Stimulated activated CD4-positive, alpha-beta T cell treated with anti-CD3 and anti-CD28 coated beads, Interleukin-4, amount 100 ng/mL, for 4 hours (primary cell): ENCODE data around the gene PTCD3.

Source experiments
- DNase-seq, 2 experiments: peaks; one replicate each; pipeline ENCODE4 v3.0.0-alpha.2; 2020

PTCD3 gene

DNA sequence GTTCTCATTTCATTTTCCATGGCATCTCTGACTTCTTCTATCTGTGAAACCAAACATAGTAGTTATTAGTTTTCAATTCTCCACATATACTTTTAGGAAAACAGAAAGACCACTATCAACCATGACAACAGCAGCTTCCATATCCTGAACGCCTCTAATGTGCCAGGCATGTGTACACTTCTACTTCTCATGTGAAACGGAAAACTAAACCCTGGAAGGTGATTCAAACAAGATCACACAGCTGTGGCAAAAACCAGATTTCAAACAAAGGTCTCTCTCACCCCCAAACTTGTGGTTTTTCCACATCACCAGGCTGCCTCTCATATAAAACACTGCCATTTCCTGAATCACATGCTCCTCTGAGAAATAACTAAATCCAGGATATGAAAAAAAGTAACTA lies 41.8 kb downstream of the PTCD3 start:
- DNase-seq = no peak

DNA sequence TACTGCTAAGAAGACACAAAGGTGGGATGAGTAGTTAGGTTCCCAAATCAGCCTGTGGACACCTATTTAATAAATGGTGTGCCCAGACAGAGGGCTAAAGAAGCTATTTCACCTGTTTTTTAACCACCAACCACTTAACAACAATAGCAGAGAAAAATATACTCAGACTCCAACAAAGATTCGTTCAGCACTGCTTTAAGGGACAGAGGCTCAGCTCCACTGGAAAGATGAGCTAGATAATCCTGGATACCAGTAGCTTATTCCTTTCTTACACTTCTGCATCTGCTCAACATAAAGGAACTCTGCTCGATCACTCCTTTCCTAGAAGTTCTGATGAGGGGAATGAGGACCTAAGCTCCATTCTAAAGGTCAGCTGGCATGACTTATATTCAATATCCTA lies 44.5 kb downstream of the PTCD3 start:
- no peak for DNase-seq

DNA sequence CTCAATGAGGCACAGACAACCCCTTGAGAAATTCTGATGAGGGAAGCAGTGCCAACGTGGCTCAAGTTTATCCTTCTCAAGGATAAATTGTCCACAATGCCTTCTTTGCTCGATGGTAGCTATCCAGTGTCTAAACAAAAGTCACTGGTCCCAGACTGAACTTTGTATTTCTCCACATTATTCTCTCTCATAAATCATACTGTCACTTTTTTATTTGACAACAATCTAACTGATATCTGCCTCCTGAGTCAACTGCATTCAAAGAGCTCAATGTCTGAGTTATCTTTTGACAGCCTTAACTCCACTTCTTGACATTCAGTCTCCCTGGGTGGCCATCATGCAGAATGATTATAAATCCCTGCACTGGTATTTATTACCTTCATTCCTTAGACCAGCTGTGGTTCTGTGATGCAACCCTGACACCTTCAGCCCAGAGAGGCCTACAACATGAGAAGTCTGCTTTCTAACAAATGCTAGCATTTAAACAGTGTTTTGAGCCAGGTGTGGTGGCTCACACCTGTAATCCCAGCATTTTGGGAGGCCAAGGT lies 51.0 kb downstream of the PTCD3 start:
- DNase-seq = no peak

DNA sequence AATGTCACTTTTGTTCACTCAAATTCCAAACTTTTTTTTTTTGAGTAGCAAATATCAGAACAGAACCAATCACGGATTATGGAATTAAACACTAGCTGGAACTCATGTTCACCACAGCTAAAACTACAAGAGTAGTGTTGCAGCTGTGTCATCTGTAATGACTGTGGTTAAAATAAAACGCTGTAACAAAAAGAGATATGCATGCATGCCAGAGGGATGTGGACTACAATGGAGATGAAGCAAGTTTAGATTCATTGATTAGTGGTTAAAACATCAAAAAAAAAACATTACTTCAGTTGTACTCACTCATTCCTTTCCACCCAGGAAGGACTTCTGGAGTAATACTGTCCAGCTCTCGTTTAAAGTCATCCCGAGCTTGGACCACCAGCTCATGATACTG lies 52.3 kb downstream of the PTCD3 start:
- DNase-seq = no peak

DNA sequence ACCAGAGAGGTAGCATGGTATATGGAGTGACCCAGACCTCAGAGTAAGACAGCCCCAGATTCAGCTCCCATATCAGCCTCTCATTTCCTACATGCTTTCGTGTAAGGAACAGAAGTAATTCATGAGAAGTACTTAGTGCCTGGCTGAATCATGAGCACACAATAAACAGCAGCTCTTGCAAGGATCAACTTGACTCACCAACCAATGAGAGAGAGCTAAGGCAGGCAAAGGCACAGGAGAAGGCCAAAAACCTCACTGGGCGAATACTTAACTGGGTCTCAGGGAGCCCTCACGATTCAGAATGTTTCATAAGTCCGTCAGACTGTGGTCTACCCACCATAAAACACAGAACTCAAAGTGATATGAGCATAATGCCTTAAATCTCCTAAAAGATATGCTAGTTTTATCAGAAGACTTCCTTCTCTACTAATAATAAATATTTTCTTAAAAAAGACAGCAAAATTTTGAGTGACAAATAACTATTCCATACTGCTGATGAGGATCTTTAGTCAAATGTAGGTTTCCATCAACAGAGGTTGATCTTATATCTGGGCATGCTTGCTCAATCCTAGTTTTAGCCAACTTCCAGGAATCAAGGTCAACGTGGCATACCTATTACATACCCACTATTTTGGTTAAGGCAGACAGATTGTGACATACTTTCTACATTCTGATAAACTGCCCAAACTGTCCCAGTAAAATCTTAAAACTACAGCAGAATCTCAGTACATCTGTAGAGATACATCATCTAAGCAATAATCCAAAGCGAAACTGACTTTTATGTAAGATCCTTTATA lies 54.3 kb downstream of the PTCD3 start:
- DNase-seq = no peak

DNA sequence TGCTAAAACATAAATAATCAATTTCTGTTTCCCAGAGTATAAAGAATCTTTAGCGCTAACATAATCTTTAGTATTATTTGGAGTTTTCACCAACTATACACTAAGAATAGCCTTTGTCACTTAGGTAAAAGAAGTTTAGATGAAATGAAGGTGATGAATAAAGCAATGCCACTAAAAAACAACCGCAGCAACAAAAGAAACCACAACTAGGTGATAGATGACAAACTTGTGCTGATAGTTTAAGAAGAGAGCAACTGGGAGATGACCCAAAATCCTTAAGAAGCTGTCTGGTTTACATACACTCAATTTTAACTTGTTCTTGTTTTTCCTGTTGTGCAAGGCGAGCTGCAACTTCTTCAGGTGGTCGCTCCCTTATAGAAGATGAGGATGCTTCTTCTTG lies 64.4 kb downstream of the PTCD3 start:
- no peak for DNase-seq

DNA sequence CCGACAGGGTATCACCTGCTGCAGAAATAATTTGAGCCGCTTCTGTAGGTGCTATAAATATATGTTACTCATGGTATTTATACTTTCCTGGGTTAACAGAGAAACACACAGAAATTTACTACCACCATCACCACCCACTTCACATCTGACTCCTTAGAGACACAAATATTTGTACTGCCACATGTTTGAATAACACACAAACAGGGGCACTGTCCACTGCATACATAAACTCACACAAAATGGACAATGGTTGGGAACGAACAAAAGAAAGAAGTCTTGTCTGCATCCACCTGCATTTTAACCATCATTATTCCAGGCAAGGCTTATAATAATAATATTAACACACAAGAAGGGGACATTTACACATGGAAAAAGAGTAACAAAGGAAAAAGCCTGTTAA lies 65.3 kb downstream of the PTCD3 start:
- no peak for DNase-seq

DNA sequence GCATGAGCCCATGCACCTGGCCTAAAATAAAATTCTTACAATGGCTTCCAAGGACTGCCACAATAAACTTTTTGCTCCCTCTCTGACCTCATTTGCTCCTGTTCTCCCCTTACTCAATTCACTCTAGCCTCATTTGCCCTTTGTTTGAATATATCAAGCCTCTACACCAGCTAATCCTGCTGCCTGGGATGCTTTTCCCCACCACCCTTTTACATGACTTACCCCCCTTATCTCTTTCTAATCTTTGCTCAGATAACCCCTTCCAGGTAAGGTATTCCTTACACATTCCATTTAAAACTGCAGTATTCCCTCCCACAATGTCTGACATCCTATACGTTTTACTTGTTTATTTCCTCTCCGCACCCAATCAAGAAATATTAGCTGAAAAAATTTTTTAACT lies 66.6 kb downstream of the PTCD3 start:
- DNase-seq = no peak

DNA sequence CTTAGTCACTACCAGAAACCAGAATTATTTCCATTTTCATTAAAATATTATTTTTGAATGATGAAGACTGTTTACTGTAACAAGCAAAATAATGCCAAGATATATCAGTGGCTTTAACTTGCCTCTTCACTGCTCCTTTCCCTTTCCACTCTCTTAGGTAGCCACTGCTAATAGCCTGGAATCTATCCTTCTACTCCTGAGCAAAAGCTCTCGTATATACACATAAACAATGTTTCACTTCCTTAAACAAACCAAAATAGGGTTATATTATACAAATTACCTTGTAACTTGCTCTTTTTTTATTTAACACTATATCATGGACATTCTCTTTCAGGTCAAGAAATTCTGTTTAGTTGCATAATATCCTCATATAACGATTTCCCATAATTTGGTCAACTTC lies 68.4 kb downstream of the PTCD3 start:
- DNase-seq = no peak

DNA sequence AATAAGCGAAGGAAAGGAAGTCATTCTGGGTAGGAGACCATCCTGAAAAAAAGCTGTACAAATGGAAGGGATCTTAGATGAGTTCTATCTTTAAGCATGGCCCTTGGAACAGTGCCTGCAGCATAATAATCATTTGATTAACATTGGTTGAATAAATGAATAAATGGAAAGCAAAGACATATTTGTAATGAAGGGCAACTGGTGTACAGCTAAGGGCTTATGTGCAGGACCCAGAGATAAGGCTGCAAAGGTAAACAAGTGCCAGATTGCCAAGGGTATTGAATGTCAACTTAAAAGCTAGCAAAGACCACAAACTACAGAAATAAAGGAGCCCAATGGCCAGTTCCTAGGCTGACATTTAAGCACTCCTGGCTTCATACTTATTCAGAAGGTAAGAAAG lies 69.8 kb downstream of the PTCD3 start:
- no peak for DNase-seq

DNA sequence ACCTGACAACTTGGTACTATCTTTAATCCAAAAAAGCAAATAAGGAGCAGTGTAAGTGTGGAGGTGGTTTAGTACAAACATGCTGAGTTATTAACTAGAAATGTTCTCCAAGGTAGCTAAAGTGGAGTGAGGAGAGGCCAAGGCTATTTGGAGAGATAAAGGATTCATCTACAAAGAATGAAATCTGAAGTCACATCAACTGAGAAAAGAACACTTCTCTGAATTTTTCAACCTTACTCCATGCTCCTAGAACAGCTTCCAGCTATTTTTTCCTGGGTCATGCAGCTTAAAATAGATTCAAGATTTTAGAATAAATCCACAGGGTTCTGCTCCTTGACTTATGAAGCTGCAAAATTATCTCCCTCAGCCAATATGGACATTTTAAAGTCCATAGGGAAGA lies 70.6 kb downstream of the PTCD3 start:
- no peak for DNase-seq

DNA sequence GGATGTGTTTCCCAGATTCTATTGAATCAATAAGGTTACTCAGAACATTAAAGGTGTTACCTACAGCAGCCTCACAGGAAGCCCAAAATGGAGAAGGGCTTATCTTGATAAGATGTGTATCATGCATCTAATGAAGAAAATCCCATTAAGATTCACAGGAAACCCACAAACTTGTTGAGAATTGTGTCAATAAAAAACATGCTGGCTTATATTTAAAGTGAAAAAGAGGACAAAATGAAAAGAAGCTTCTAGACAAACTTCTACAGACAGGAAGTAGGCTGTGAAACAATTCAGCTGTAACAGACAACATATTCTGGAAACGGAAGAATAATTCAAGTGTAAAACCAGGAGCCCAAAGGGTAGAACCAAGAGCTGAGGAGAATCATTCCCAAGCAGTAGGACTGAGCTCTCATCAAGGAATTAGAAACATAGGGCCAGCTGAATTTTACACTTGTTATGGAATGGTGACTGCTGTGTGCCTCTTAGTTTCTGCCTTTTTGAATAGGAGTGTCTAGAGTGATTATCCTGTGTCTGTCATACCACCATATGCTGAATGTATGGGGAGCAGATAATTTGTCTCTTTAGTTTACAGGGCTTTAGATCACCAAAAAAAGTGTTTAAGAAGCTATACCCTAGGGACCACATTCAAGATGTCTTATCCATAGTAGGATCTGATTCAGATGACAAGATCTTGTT lies 79.6 kb downstream of the PTCD3 start:
- DNase-seq = no peak

DNA sequence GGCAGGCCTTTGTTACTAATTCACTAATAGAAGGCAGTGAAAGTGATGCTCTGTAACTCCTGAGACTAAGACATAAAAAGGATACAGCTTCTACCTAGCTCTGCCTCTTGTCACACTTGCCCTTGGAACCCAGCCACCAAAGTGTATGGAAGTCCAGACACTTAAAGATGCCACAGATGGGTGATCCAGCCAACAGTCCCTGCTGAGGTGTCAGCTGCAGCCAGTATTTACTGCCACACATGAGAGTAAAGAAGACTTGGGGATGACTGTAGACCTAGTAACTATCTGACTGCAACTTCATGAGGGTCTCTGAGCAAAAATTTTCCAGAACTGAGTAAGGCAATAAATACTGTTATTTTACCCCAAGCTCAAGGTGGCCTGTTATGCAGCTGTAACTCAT lies 80.4 kb downstream of the PTCD3 start:
- DNase-seq = no peak

DNA sequence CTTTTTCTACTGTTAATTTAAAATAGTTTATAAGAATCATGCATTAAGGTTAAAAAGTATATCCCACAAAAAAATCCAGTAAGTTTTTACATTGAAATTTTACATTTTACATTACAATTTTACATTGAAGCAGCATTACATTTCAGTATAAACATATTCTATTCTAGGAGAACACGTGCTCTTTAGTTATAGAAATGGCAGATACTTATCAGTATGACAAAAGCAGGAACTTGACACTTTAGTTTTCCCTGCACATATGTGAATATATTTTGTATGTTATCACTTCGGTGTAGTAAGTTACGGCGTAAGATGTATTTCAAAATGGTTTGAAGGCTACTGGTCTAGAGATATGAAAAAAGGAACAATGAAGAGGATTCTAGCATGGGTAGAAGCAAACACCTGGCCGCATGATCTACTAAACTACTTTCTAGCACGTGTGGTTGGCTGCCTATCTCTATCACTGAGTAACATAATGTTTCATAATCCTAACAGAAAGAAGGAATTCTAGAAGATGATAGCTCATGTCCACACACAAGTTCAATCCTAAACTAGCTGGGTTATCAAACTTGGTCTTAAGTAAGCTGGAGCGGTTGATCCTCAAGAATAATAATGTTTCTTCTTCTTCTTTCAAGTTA lies 83.9 kb downstream of the PTCD3 start:
- no peak for DNase-seq
